Ovary (tissue), 9 donors: ENCODE results near the gene WBP2. TPM values are rescaled to one million over a fixed set of nuclear protein-coding genes. Genes with fewer than 3 reads are reported as not detected.

ENCODE experiments used
- DNase-seq, 5 donors: peaks; one replicate each; pipeline ENCODE4 v3.0.0-alpha.2; 2019 to 2020
- H3K27ac ChIP-seq, 2 donors: fragments of 200-600 bp; one replicate each; pipeline versions ENCODE4 v1.5.1 to v1.8.0; 2019 to 2022
- H3K27me3 ChIP-seq: fragments of 200-600 bp; one replicate; pipeline ENCODE4 v1.8.0; 2022
- H3K36me3 ChIP-seq: fragments of 200-600 bp; sonication (generic); one replicate; pipeline ENCODE4 v1.5.1; 2019
- H3K4me1 ChIP-seq: one replicate; pipeline ENCODE4 v1.8.1; 2013; ENCODE audit warnings: mild to moderate bottlenecking, moderate library complexity; ENCODE audit not compliant: insufficient read depth
- H3K4me3 ChIP-seq: fragments of 200-600 bp; sonication (generic); one replicate; pipeline ENCODE4 v1.5.1; 2017
- H3K9me3 ChIP-seq, 2 donors: fragments of 200-600 bp in 1 of 2; sonication (generic) in 1 of 2; one replicate each; pipeline versions ENCODE4 v1.5.1 to v1.8.1; 2013 to 2019; ENCODE audit warnings: mild to moderate bottlenecking in 1 of 2, moderate library complexity in 1 of 2
- EP300 ChIP-seq: sonication (generic); formaldehyde crosslinking; IDR thresholded peaks from one replicate; pipeline ENCODE4 v1.6.1; 2017; ENCODE audit warnings: antibody characterized with exemption
- POLR2A ChIP-seq: fragments of 450-650 bp; IDR thresholded peaks from one replicate; pipeline ENCODE4 v1.6.1; 2017; ENCODE audit warnings: antibody characterized with exemption, mild to moderate bottlenecking, moderate library complexity
- WGBS, 3 donors: extraction: QIAGEN DNeasy Blood & Tissue Kit in 1 of 3; methylation state at CpG; one replicate each; pipeline versions ENCODE4 v1.1.5 to v1.1.7; 2013 to 2017; 5-methylcytosine and 5-hydroxymethylcytosine counted together
- intact Hi-C, 4 donors: fragments of 100-400 bp; cut with DNase I; formaldehyde crosslinking; loops; one replicate each; pipeline versions ENCODE4 v1.11.0 to v1.15.1; 2022 to 2023
- polyA plus RNA-seq, 2 donors: library from polyadenylated mRNA; stranded (reverse); fragments of 200-250 nt in 1 of 2; fragments of 350-450 nt in 1 of 2; fragmentation: Illumina TruSeq in 1 of 2; extraction: RNeasy Lipid Tissue Mini Kit (QIAGEN cat#74804) in 1 of 2; gene quantifications; one replicate each; pipeline ENCODE4 v1.2.3, GENCODE V29; 2013 to 2014
- total RNA-seq, 7 donors: library from RNA; depleted of rRNA in 2 of 7; stranded (reverse); fragments of >200 nt in 2 of 7; fragmentation: NEBNext Ultra II Directional in 3 of 7; extraction: Animal tissue kit (Norgen Biotek cat#: 25700) in 3 of 7; gene quantifications; one replicate each; pipeline versions ENCODE4 v1.1.0 to v1.2.4, GENCODE V29; 2016 to 2023
- TF ChIP-seq, protein P1 (sequence below), 3 donors: fragments of 450-650 bp in 2 of 3; fragments of 200-600 bp in 1 of 3; IDR thresholded peaks; one replicate each; pipeline versions ENCODE4 v1.5.1 to v1.8.0; 2016 to 2022; ENCODE audit warnings: antibody characterized with exemption in 3 of 3, mild to moderate bottlenecking in 1 of 3
- donor health status: DM: no; HTN: no; CAD: no; lungs with moderate emphysema.
- donor health status: DM: no; HTN: no; CAD: no.
- donor health status: Bipolar disorder and iron deficiency.
- donor health status: DM: yes; HTN: yes; CAD: no.
- donor health status: DM: no; HTN: no; CAD: no.
- donor health status: DM: yes; HTN: yes; CAD: no.

WBP2 gene
- total and polyA plus RNA-seq, 9 donors, result 48.5 to 184 (median 116) TPM

DNA sequence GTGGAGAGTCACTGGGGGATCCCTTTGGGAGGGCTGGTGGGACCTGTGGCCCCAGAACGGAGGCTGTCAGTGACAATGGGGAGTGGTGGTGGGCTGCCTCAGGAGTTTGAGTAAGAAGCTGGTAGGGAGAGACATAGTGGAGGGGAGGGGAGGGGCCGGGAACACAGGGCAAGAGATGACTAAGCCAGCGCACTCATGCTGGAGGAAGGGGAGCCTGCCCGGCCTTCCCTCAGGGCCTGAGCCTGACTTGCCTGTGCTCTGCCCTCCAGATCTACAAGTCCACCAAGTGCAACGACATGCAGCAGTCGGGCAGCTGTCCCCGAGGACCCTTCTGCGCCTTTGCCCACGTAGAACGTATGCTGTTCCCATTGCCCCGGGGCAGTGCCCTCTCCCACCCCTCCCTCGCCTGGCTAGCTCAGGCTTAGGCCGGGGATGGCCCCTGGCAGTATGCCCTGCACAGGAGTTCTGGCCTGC, 40.2 kb downstream of the WBP2 start:
- Histone ChIP-seq H3K36me3 (no peaks in the 10 kb centered on the region), H3K27me3 (no peaks in the 10 kb centered on the region), H3K4me1 (no peaks in the 10 kb centered on the region), H3K9me3 (no peaks in the 10 kb centered on the region), H3K27ac (no peak overlapping the region), H3K4me3 (no peak overlapping the region)
- DNase-seq, result peak in 1 of 5 donors; percentile 22
- WGBS, 3 donors, result 87 to 92% (median 89%) methylated on average over 12 to 13 of the region's 13 CpGs
- intact Hi-C loops, result no loop called here
- TF ChIP-seq POLR2A (no peak), EP300 (no peak)
- TF ChIP-seq, protein P1, sequence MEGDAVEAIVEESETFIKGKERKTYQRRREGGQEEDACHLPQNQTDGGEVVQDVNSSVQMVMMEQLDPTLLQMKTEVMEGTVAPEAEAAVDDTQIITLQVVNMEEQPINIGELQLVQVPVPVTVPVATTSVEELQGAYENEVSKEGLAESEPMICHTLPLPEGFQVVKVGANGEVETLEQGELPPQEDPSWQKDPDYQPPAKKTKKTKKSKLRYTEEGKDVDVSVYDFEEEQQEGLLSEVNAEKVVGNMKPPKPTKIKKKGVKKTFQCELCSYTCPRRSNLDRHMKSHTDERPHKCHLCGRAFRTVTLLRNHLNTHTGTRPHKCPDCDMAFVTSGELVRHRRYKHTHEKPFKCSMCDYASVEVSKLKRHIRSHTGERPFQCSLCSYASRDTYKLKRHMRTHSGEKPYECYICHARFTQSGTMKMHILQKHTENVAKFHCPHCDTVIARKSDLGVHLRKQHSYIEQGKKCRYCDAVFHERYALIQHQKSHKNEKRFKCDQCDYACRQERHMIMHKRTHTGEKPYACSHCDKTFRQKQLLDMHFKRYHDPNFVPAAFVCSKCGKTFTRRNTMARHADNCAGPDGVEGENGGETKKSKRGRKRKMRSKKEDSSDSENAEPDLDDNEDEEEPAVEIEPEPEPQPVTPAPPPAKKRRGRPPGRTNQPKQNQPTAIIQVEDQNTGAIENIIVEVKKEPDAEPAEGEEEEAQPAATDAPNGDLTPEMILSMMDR (IDR thresholded peaks at IDR 0.05), result no peak

DNA sequence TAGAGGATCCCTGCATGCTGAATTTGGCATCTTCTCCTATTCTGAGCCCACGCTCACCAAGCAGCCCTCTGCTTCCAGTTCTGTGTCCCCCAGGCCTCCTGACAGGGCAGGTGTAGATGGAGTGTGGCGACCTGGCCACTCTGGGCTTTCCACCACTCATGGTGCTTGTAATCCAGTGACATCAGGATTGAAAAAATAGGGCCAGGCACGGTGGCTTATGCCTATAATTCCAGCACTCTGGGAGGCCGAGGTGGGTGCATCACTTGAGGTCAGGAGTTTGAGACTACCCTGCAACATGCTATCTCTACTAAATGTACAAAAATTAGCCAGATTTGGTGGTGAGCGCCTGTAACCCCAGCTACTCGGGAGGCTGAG, 41.1 kb downstream of the WBP2 start:
- H3K36me3 ChIP-seq, result no peaks in the 10 kb centered on the region
- no peaks in the 10 kb centered on the region for H3K4me1 ChIP-seq
- no peak for DNase-seq
- WGBS, 3 donors, result 90 to 95% (median 91%) methylated on average over 6 of the region's 6 CpGs
- no peak overlapping the region for H3K27ac ChIP-seq
- no peak overlapping the region for H3K4me3 ChIP-seq
- no peaks in the 10 kb centered on the region for H3K27me3 ChIP-seq
- intact Hi-C loops, result no loop called here
- TF ChIP-seq EP300, result no peak
- no peak for TF ChIP-seq POLR2A
- TF ChIP-seq, protein P1 (IDR thresholded peaks at IDR 0.05), result no peak
- H3K9me3 ChIP-seq, result no peaks in the 10 kb centered on the region

DNA sequence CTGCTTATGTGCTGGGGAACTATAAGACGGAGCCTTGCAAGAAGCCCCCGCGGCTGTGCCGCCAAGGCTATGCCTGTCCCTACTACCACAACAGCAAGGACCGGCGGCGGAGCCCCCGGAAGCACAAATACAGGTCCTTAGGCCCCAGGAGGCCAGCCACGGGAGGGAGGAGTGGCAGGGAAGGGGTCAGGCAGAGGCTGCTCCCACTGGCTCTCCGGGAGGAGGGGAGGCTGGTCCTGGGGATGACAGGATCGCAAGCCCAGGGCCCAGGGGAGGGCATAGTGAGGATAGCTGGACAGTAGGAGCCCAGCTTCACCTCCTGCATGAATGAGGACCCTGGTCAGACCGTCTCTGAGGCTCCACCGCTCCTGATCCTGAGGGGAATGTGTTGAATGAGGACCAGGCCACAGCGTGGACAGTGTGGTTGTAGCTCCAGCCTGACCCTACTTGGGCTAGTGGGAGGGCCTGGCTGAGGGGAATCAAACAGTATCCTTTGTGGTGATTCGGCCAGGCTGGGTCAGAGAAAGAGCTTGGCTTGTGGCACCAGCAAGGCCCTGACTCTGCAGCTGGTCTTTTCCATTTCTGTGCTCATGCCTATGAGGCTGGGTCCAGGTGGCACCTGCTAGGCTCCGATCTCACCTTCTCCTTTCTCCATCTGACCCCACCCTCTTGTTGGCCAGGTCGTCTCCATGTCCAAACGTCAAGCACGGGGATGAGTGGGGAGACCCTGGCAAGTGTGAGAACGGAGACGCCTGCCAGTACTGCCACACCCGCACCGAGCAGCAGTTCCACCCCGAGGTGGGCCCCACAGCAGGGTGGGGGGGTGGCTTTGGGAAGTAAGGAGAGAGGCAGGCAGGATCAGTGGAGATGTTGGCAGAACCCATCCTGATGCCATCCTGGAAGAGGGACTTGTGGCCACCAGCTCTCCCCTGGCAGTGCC, 41.8 kb downstream of the WBP2 start:
- no peaks in the 10 kb centered on the region for H3K9me3 ChIP-seq
- H3K36me3 ChIP-seq, result no peaks in the 10 kb centered on the region
- no peak overlapping the region for H3K4me3 ChIP-seq
- TF ChIP-seq, protein P1 (IDR thresholded peaks at IDR 0.05), result no peak
- TF ChIP-seq POLR2A (no peak), EP300 (no peak)
- H3K4me1 ChIP-seq, result no peaks in the 10 kb centered on the region
- intact Hi-C loops, result no loop called here
- peak in 1 of 5 donors; percentile 18 for DNase-seq
- no peaks in the 10 kb centered on the region for H3K27me3 ChIP-seq
- WGBS, 3 donors, result 74 to 81% (median 78%) methylated on average over 24 of the region's 24 CpGs
- no peak overlapping the region for H3K27ac ChIP-seq

DNA sequence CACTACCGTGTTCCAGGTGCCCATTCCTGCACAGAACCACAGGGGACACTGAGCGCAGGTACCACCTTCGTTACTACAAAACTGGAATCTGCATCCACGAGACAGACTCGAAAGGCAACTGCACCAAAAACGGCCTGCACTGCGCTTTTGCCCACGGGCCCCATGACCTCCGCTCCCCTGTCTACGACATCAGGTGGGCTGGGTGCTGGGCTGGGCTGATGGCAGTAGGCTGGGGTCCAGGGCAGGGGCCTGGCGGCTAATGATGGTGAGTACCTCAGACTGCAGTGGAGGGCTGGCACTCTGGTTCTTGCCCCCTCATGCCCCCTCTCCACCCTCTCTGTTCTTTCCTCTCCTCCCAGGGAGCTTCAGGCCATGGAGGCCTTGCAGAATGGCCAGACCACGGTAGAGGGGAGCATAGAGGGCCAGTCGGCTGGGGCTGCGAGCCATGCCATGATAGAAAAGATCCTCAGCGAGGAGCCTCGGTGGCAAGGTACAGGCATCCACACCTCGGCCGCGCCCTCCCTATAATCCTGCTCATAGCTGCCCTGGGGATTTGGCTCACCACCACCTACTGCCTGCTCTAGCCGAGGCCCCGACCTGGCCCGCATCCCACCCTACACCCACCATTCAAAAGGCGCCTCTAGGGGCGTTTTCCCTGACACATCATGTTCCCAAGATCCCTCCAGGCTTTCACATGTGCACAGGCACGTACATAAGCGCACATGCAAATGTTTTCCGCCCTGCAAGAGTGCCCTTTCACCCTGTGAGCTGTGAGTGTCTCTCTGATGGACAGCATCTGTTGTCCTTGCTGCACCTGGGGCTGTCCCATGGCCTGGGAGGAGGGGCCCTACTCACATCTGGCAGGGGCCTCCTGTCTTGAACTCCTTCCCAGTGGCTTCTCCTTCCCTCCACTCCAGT, 42.8 kb downstream of the WBP2 start:
- TF ChIP-seq, protein P1 (IDR thresholded peaks at IDR 0.05), result no peak
- TF ChIP-seq POLR2A, result no peak
- Histone ChIP-seq H3K4me1 (no peaks in the 10 kb centered on the region), H3K4me3 (no peak overlapping the region), H3K27me3 (no peaks in the 10 kb centered on the region), H3K9me3 (no peaks in the 10 kb centered on the region), H3K36me3 (no peaks in the 10 kb centered on the region), H3K27ac (no peak overlapping the region)
- WGBS, 3 donors, result 69 to 76% (median 70%) methylated on average over 27 of the region's 27 CpGs
- peak in 1 of 5 donors; percentile 21 for DNase-seq
- intact Hi-C loops, result no loop called here
